NB4 (cell line): ENCODE measurements around the gene CDKAL1.

Experiments used
- DNase-seq: peaks from one replicate; pipeline ENCODE4 v3.0.0; 2010; ENCODE audit warnings: low read depth
- H3K4me3 ChIP-seq: one replicate; pipeline ENCODE4 v1.5.1; 2011; ENCODE audit warnings: mild to moderate bottlenecking, low read depth, low read length, moderate library complexity
- MYC ChIP-seq: IDR thresholded peaks from 2 replicates; pipeline ENCODE4 v1.6.1; 2011; ENCODE audit warnings: low read depth, low read length
- POLR2A ChIP-seq: IDR thresholded peaks from 2 replicates; pipeline ENCODE4 v1.6.1; 2011; ENCODE audit warnings: mild to moderate bottlenecking; ENCODE audit not compliant: insufficient read length; ENCODE audit errors: extremely low read depth
- TF ChIP-seq, protein P1 (sequence below): IDR thresholded peaks from 2 replicates; pipeline ENCODE4 v1.6.1; 2011; ENCODE audit warnings: low read depth, low read length
- TF ChIP-seq, protein P2 (sequence below): IDR thresholded peaks from one replicate; pipeline ENCODE4 v1.5.1; 2012; ENCODE audit warnings: low read depth, low read length

CDKAL1 gene

DNA sequence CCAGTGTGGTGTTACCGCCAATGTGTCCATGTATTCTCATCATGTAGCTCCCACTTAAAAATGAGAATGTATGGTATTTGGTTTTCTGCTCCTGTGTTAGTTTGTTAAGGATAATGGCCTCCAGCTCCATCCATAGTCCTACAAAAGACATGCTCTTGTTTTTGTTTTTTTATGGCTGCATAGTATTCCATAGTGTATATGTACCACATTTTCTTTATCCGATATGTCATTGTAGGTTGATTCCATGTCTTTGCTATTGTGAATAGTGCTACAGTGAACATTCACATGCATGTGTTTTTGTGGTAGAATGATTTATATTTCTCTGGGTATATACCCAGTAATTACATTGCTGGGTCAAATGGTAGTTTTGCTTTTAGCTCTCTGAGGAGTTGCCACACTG is 207.2 kb downstream of the CDKAL1 start:
- TF ChIP-seq POLR2A = no peak
- no peak for TF ChIP-seq MYC
- TF ChIP-seq, protein P1, sequence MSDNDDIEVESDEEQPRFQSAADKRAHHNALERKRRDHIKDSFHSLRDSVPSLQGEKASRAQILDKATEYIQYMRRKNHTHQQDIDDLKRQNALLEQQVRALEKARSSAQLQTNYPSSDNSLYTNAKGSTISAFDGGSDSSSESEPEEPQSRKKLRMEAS = no peak
- TF ChIP-seq, protein P2, sequence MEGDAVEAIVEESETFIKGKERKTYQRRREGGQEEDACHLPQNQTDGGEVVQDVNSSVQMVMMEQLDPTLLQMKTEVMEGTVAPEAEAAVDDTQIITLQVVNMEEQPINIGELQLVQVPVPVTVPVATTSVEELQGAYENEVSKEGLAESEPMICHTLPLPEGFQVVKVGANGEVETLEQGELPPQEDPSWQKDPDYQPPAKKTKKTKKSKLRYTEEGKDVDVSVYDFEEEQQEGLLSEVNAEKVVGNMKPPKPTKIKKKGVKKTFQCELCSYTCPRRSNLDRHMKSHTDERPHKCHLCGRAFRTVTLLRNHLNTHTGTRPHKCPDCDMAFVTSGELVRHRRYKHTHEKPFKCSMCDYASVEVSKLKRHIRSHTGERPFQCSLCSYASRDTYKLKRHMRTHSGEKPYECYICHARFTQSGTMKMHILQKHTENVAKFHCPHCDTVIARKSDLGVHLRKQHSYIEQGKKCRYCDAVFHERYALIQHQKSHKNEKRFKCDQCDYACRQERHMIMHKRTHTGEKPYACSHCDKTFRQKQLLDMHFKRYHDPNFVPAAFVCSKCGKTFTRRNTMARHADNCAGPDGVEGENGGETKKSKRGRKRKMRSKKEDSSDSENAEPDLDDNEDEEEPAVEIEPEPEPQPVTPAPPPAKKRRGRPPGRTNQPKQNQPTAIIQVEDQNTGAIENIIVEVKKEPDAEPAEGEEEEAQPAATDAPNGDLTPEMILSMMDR = no peak
- no peak for DNase-seq
- no peak overlapping the region for H3K4me3 ChIP-seq

DNA sequence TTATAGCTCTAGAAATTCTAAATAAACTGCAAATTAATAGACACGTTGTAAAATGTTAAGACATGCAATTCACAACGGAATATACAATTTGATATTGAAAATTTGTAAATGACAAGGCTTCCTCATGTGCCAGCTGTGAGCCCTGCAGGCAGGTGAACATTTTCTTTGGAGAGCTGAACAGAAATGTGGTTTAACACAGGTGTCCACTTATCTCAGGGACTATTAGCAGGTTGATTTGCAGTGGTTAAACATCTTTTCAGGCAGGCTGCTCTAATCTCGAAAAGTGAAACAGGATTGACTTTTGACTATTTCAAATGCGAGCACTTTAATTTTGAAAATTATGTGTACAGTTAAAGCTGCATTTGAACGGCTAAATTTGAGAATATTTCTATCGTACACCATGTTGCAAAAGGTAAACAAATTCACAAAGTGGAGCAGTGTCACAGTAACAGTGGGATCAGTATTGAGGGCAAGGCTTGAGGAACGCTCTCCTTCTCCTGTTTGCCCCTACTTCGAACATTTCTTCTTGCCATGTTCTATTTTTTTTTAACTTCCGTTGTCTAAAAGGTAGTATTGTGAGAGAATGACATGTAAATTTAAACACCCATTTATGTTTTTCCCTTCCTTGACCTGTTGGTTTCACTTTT is 210.8 kb downstream of the CDKAL1 start:
- no peak for DNase-seq
- TF ChIP-seq, protein P1 = no peak
- no peak for TF ChIP-seq POLR2A
- TF ChIP-seq MYC = no peak
- TF ChIP-seq, protein P2 = no peak

DNA sequence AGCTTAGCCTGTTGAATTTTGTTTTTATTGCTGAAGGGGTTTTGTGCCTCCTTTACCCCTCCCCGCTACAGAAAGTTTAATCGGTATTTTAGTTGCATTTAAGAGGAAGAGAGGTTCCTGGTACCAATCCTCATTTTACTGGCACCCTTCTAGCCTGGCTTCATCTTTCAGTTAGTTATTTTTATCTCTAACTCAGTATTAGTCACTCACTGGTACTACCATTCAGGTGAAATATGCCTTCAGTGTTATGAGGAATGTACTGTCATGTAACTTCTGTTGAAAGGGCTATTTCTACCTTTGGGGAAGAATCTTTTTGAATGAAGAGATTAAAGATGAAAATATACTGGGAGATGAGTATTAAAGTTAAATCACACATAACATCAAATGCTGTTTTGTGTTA is 211.8 kb downstream of the CDKAL1 start:
- TF ChIP-seq, protein P2 = no peak
- TF ChIP-seq, protein P1 = no peak
- TF ChIP-seq POLR2A = no peak
- no peak for TF ChIP-seq MYC
- no peak for DNase-seq
- no peak overlapping the region for H3K4me3 ChIP-seq

More for the DNA sequence above, 210.8 kb downstream of the CDKAL1 start:
- no peak overlapping the region for H3K4me3 ChIP-seq

DNA sequence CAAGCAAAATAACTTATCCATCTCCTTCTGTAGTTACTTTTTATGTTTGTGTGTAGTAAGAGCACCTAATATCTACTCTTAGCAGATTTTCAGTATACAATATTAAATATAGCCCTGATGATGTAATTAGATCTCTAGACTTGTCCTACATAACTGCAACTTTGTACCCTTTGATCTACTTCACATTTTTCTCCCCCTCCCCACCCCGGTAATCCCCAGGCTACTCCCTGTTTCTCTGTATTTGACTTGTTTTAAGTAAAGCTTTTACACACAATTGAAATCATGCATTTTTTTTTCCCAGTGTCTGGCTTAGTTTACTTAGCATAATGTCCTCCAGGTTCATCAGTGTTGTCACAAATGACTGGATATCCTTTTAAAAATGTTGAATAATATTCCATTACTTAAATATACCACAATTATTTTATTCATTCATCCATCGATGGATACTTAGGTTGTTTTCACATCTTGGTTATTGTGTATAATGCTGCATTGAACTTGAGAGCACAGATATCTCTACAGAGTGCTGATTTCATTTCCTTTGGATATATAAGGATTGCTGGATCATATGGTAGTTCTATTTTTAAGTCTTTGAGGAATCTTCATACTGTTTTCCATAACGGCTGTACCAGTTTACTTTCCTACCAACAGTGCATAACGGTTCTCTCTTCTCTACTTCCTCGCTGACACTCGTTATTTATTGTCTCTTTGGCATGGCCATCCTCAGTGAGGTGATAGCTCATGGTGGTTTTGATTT is 212.7 kb downstream of the CDKAL1 start:
- TF ChIP-seq, protein P1 = no peak
- TF ChIP-seq, protein P2 = no peak
- TF ChIP-seq POLR2A (no peak), MYC (no peak)
- H3K4me3 ChIP-seq = no peak overlapping the region
- DNase-seq = no peak

DNA sequence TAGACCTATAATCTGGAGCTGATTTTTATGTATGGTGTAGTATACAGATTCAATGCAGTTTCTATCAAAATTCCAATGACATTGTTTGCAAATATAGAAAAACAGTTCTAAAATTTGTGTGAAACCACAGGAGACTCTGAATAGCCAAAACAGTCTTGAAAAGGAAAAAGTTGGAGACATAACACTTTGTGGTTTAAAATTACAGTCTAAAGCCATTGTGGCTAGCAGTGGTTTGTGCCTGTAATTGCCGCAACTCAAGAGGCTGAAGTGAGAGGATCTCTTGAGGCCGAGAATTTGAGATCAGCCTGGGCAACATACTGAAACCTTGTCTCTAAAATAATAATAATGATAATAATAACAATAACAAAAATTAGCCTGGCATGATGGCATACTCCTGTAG is 213.7 kb downstream of the CDKAL1 start:
- H3K4me3 ChIP-seq = no peak overlapping the region
- TF ChIP-seq POLR2A (no peak), MYC (no peak)
- TF ChIP-seq, protein P1 = no peak
- TF ChIP-seq, protein P2 = no peak
- DNase-seq = no peak
